Non-pigmented ciliary epithelial cell (primary cell): ENCODE results near the gene RANBP10.
A peak's percentile ranks its signal among the peaks of the same experiment; 100 is the strongest.
"Not testable (repeated sequence)": the region's sequence is repeated elsewhere in the genome, so short reads cannot be mapped to it uniquely, and the experiment has no call there.

Experiments used
- DNase-seq: peaks from one replicate; pipeline ENCODE4 v3.0.0-alpha.2; 2010; ENCODE audit warnings: low read depth

The RANBP10 gene

DNA sequence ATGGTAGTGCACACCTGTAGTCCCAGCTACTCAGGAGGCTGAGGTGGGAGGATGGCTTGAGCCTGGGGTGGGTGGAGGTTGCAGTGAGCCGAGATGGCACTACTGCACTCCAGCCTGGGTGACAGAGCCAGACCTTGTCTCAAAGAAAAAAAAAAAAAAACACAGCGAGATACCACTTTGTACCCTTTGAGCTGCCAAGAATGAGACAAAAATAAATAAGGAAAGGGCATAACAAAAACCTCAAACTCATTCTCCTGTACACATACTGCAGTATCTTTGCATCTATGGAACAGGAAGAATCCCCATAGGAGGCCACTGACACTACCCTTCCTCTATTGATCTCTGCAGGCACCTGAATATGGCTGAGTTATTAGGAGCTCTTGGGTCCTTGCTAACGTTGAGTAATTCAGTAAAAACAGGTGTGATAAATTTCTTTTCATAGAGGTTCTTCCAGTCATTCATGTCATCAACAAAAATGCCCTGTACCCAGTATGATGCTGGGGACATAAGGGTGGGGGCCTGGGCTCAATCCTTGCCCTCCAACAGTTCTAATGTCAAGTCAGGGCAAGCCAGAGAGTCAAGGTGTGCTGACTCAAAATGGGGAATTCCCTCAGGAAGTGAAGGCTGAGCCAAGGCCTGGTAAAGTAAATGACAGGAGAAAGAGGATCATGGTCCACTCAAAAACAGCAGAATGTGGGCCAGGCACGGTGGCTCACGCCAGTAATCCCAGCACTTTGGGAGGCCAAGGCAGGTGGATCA lies 26.9 kb downstream of the RANBP10 start:
- no peak for DNase-seq

DNA sequence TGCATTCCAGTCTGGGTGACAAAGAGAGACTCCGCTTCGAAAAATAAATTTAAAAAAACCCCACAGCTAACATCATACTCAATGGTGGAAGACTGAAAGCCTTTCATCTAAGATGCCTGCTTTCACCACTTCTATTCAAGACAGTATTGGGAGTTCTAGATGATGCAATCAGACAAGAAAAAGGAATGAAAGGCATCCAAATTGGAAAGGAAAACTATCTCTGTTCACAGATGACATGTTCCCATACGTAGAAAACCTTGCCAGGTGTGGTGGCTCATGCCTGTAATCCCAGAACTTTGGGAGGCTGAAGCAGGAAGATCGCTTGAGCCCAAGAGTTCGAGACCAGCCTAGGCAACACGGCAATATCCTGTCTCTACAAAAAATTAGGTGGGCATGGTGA lies 31.1 kb downstream of the RANBP10 start:
- DNase-seq, result no peak

DNA sequence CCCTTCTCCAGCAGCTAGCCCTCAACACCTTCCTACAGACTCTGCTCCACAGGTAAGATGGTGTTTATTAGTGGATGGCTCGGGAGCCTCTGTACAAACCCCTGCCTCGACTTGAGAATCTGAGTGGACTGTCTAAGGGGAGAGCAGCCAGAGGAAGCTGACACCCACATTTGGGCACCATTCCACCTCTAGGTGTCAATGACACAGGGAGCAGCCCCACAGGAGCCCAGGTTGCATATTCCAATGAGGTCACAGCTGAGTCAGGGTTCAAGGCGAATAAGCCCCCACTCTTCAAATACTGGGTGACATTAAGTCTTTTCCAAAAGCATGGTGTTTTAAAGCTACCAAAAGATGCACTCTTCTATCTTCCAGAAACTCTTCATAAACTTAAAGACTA lies 31.9 kb downstream of the RANBP10 start:
- no peak for DNase-seq

DNA sequence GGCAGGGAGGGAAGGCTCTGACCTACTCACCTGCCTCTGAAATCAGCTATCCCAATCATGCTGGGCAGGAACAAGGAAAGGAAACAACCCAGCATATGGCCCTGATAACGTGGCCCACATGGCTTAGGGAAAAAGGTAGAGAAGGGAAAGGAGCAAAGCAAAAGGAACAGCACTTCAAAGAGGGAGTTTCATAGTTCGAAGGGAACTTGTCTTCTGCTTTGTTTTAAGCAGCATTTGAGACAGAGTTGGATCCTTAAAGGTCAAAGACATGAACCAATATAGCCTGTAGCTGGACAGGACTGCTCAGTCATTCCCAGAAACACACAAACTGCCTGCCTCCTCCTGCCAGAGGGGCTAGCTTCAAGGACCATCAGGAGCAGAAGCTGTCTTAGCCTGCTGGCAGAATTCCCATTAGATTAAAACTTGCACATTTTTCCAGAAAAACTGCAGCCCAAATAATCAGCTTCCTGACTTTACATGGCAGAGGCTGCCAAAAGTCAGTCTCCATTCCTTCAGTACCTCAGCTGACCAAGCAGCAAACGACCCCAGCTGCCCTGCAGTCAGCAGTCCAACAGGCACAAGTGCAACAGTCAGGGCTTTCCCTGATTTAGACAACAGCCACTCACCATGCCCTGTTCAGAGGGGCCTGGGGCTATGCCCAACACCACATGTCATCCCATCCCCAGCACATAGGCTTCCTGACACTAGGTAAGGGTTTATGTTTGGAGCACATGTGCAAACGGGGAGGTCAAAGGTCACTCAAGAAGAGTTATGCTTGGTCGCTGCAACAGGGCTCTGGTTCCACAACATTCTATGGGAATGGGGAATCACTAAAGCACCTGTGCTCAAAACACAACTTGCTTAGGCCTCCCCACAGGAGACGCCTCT lies 32.5 kb downstream of the RANBP10 start:
- no peak for DNase-seq

DNA sequence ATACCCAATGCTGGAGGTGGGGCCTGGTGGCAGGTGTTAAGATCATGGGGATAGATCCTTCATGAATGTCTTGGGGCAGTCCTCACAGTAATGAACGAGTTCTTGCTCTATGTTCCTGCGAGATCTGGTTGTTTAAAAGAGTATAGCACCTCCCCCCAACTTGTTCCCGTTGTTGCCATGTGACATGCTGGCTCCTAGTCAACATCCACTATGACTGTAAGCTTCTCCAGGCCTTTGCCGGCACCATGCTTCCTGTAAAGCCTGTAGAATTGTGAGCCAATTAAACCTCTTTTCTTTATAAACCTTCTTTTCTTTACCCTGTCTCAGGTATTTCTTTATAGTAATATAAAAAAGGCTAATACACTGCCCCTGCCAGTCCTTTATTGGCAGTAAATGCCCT lies 33.3 kb downstream of the RANBP10 start:
- DNase-seq, result no peak

DNA sequence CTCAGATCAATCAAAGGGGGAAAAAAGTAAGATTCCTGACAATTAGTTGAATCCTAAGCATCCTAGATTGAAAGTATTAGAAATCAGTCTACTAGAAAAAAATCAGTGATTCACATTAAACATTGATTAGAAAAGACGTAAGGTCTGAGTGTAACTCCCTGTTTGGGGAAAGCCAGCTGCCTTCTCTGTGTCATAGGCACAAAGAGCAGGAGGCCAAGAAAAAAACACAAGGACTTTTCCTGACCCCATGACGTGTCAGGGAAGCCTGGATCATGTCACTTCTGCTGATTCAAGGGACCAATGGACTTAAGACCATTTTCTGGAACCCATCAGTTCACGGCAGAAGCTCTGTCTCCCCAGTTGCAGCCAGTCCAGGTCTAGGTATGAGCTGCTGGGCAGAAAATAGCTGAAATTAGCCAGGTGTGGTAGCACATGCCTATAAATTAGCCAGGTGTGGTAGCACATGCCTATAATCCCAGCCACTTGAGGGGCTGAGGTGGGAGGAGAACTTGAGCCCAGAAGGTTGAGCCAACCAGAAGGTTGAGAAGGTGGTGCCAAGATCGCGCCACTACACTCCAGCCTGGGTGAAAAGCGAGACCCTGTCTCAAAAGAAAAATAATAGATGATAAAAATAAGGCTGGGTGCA lies 35.9 kb downstream of the RANBP10 start:
- DNase-seq, result no peak

DNA sequence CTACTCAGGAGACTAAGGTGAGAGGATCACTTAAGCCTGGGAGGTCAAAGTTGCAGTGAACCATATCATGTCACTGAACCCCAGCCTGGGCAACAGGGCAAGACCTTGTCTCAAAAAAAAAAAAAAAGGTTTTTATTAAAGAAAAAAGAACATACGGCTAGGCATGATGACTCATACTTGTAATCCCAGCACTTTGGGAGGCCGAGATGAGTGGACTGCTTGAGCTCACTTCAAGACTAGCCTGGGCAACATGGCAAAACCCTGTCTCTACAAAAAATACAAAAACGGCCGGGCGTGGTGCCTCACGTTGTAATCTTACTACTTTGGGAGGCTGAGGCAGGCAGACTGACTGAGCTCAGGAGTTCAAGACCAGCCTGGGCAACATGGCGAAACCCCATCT lies 38.4 kb downstream of the RANBP10 start:
- peak; percentile 57 for DNase-seq

DNA sequence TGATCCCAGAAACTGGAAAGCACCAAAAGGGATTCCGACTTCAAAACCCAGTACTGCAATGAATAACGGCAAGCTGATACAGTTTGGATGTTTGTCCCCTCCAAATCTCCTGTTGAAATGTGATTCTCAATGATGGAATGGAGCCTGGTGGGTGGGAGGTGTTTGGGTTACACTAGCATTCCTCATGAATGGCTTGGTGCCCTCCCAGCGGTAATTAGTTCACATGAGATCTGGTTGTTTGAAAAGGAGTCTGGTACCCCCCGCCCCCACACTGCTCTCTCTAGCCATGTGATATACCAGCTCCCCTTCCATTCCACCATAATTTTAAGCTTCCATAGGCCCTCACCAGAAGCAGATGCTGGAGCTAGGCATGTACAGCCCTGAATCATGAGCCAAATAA lies 40.1 kb downstream of the RANBP10 start:
- DNase-seq, result no peak

DNA sequence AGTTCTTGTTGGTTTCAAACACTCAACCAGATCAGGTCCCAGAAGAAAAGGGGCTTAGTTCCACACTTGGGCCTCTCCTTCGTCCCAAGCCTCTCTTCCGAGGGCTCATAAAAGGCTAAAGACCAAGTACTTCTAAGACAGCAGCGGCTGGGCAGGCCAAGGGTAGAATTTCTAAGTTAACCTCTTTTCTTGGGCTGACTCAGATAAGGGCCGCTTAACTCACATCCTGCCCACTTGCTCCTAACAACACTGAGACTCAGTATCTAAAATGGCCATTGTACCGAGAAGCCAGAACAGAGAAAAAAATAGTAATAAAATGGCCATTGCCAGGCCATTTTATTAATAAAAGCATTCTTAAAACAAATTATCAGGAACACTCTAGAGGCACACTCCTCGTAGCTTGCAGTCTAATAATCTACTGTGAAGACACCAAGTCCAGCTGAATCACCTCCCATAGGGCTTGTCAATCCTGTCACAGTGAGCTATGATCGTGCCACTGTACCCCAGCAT lies 42.1 kb downstream of the RANBP10 start:
- DNase-seq, result no peak

DNA sequence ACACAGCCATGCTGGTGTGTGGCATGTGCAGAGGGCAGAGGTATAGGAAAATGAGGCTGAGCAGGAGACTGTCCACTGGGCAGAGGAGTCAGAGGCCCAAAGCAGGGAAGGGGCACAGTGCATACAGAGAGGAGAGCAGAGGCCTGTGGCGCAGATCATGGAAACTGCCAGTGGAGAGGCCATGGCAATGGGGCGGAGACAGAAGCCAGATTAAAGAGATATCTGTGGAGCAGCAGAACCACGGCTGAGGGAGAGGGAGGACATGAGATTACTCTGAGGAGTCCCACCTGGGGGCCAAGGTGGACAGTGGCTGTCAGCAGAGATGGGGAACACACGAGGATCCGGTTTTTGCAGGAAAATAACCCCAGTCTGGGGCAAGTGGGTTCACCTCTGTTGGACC lies 43.3 kb downstream of the RANBP10 start:
- DNase-seq, result no peak

DNA sequence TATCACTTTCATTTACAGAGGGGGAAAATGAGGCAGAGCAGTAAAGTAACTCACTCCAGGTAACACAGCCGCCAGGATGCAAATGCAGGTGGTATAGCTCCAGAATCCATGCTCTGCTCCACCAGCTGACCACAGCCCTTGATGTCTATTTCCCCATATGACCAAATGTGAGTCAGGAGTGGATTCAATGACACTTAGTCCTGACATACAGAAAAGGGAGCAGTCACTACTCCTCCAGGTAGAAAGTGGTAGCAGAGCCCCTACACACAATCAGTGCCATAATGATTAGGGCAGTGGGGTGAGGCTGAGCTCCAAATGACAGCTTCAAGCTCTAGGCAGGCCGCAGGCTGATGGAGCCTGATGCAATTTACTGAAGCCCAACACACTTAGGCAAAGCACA lies 44.0 kb downstream of the RANBP10 start:
- no peak for DNase-seq

DNA sequence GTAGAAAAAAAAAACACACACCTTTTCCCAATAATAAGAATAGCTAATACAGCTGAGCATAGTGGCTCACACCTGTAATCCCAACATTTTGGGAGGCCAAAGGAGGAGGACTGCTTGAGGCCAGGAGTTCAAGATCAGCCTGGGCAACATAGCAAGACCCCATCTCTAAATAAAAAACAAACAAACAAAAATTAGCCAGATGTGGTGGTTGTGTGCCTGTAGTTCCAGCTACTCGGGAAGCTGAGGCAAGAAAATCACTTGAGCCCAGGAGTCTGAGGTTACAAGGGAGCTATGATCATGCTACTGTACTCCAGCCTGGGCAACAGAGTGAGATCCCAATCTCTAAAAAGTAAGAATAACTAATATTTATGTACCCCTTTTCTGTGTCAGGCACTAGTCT lies 44.4 kb downstream of the RANBP10 start:
- DNase-seq, result no peak

DNA sequence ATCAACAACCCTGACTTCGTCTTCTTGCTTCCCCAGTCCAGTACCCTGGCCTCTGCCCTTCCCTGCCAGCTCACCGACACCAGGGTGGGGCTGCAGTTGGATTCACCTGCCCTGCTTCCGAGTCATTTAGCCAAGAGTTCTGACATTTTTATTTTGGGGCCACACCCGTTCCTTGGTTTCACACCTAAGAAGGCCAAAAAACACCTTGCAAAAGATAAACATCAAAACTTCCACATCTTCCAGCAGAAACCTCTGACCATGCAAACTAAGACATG lies 45.5 kb downstream of the RANBP10 start:
- no peak for DNase-seq

DNA sequence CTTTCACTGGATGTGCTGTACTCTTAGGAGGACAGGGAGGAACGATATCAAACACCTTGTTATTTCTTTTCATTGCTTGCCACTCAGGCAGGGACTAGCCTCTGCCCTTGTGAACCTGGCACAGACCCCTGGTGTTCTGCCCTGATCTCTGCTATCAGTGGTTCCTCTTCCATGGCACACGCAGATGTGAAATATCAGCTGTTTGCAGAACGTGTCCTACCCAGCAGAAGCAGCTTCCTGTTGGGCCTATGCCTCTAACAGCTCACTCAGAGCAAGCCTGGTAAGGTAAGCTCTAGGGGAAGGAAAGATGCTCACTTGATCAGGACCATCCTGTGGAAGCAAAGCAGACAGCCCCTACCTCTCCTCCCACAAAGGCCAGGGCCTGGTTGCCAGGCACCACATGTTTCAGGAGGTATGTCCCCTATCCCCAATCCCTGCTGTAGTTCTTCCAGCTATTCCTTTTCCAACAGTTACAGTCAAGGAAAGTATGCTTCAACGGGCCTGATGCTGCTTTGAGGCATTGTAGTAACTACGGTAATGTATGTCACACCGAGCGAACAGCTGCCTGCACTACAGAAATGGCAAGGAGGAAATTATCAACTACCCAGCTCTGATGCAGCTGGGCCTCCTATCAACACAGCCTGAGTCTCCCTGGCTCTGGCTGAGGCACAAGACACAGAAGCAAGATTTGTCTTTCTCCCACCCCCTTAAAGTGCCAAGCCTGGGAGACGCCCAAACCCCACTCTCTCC lies 46.0 kb downstream of the RANBP10 start:
- no peak for DNase-seq

DNA sequence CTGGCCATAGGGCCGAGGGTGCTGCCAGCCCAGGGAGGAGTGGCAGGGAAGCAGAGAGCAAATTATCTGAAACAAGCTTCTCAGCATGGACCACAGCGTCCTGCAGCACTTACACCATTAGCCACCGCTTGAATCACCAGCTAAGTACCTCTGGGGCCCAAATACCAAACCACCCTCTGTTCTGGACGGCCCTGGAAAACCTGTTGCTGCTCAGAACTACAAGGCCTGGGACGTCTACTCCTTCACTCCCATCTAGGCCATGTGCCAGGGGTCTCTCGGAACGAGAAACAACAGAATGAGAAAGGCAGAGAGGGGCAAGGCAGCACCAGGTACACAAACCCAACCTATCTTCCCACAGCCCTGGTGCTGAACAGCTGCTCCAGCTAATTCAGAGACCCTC lies 47.4 kb downstream of the RANBP10 start:
- DNase-seq, result no peak

DNA sequence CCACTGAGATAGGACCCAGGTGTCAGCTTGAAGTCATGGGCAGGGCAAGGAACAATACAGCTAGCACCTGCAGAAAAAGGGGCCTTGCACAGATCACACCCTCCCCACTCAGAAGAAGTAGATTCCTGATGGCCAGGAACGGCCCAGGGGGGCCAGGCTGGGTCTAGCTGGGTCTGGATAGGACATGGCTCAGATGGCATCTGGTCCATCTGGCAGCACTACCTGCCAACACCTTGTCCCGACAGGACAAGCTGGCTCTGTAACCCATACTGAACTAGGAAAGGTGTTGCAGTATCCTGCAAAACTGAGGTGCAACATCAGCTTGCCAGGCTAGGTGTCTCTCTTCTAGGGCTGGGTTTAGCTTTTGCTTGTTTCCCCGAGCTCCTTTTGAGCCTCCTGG lies 48.4 kb downstream of the RANBP10 start:
- DNase-seq, result no peak

DNA sequence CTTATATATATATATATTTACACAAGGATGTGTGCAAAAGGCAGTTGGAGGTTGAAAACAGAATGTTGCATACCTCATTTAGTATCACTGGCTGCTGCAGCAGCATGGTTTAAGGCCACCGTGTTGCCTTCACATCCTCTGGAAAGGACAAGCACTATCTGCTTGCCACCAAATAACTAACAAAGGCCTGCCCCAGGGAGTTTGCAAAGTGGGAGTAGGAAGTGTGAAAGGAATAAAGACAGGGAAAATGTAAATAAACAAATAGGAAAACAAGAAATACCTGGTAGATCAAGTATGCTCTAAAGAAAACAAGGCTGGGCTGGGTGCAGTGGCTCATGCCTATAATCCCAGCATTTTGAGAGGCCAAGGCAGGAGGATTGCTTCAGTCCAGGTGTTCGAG lies 53.7 kb downstream of the RANBP10 start:
- DNase-seq, result no peak

DNA sequence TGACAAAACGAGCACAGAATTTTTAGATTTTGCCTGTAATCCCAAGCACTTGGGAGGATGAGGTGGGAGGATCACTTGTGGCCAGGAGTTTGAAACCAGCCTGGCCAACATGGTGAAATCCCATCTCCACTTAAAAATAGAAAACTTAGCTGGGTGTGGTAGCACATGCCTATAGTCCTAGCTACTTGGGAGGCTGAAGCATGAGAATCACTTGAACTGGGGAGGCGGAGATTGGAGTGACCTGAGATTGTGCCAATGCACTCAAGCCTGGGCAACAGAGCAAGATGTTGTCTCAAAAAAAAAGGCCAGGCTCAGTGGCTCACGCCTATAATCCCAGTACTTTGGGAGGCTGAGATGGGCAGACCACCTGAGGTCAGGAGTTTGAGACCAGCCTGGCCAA lies 55.0 kb downstream of the RANBP10 start:
- not testable (repeated sequence) for DNase-seq

DNA sequence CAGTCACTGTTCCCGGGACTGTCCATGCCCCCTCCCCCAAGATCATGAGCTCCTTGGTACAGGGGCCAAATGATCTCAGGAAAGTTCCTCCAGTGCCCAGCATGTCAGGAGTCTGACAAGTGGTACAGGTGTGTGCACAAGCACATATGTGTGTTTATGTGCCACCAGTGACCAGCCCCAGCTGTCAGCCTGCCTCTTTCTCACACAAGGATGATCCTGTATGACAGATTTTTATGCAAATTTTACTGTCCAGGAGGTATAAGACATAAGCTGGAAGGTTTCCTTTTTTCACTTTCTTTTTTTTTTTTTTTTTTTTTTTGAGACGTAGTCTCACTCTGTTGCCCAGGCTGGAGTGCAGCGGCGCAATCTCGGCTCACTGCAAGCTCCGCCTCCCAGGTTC lies 55.9 kb downstream of the RANBP10 start:
- DNase-seq, result no peak

DNA sequence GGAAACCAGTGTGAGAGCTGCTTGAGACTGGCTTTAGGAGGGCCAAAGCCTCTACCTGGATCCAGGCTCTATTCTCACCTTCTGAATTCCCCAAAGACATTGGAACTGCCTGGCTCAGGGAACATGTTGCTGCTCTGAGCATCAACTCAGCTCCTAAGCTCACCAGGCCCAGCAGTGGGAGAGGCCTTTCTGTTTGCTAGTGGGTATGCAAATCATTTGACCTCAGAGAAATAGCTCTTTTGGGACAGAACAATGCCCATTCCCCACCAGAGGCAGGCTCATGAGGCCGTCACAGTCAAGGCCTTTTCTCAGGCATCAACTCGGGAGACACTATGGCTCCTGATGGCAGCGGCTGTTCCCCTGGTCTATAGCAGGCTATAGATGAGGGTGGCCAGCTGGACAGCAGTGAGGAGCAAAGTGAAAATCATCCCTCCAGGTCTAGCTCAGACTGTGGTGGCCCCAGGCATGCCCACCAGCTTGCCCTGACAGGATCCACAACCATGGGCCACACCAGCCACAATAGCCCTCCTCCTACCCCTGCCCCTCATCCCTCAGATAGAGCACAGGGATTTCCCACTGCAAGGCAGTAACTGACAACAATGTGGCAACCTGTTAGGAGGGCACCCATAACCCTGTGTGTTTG lies 56.8 kb downstream of the RANBP10 start:
- DNase-seq, result no peak

DNA sequence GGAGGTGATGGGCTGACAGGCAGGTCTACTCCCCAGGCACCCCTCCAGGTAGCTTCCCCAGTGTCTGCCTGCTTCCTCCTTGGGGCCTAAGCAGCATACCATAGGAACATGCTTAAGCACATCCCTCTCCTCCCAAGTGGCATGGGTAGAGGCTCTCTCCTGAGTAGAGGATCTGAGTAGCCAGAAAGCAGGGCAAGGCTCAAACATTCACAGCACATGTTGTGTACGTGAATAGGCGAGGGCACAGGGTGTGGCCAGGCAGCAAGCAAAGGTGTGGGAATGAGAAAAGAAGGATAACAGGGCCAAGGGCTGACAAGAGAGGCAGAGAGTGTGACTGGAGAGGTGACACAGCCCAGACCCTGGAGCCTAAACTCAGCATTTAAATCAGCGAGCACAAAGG lies 57.5 kb downstream of the RANBP10 start:
- DNase-seq, result no peak

DNA sequence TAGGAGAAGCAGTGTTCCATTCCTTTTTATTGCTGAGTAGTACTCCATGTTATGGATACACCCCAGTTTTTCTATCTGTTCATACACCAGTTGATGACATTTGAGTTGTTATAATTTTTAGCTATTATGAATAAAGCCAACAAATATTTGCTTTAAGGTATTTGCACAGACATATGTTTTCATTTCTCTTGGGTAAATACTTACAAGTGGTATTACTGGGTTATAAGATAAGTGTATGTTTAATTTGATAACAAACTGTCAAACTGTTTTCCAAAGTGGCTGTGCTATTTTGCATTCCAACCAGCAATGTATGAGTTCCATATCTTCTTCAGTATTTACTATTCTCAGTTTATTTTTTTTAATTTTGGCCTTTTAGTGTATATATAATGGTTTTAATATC lies 59.5 kb downstream of the RANBP10 start:
- DNase-seq, result no peak
